T-cell (primary cell): ENCODE results near the gene BLVRB. TPM values are rescaled to one million over a fixed set of nuclear protein-coding genes. Genes with fewer than 3 reads are reported as not detected.

Experiments used
- ATAC-seq, 4 experiments: fragments of 200-7000 bp in 3 of 4; fragments of 150-1000 bp in 1 of 4; cut with Tn5 transposase; replicated peaks in 1 of 4; 1 replicate in 3 of 4; 2 replicates in 1 of 4; pipeline ENCODE4 v1.10.0; 2021; ENCODE audit warnings: moderate library complexity in 3 of 4, mild to moderate bottlenecking in 2 of 4, moderate number of reproducible peaks in 1 of 4
- CTCF ChIA-PET, 2 donors: fragments of 300-600 bp; sonication (Branson Sonifier 250); formaldehyde crosslinking; loops; one replicate each; lab custom pipeline; 2022; ENCODE audit warnings: antibody characterized with exemption in 2 of 2; lab: Charles Lee
- POLR2A ChIA-PET, 2 donors: fragments of 300-600 bp; sonication (Branson Sonifier 250); formaldehyde crosslinking; loops; one replicate each; lab custom pipeline; 2022; ENCODE audit warnings: antibody characterized with exemption in 2 of 2; lab: Charles Lee
- DNase-seq, 35 experiments: peaks; one replicate each; pipeline versions ENCODE4 v3.0.0 to v3.0.0-alpha.2; 2013 to 2023
- H3K27ac ChIP-seq: one replicate; pipeline ENCODE4 v1.5.1; 2013; ENCODE audit warnings: low read length
- H3K27me3 ChIP-seq, 2 experiments: replicated peaks in 1 of 2; 1 replicate in 1 of 2; 2 replicates in 1 of 2; pipeline versions ENCODE4 v1.6.1 to v1.7.0; 2013; ENCODE audit warnings: low read length in 1 of 2, mixed read lengths in 1 of 2; ENCODE audit not compliant: control insufficient read depth in 2 of 2, insufficient read depth in 2 of 2; ENCODE audit errors: extremely low read depth in 1 of 2
- H3K36me3 ChIP-seq, 2 donors: 1 replicate in 1 of 2; 2 replicates in 1 of 2; pipeline versions ENCODE4 v1.6.1 to v1.7.0; 2013; ENCODE audit warnings: low read length in 1 of 2; ENCODE audit not compliant: control insufficient read depth in 2 of 2, insufficient read depth in 1 of 2; ENCODE audit errors: extremely low read depth in 1 of 2
- H3K4me1 ChIP-seq, 2 experiments: 1 replicate in 1 of 2; 2 replicates in 1 of 2; pipeline versions ENCODE4 v1.6.1 to v1.7.0; 2013; ENCODE audit warnings: low read length in 2 of 2, mixed read lengths in 1 of 2; ENCODE audit not compliant: insufficient read depth in 2 of 2, control insufficient read depth in 1 of 2; ENCODE audit errors: extremely low read depth in 1 of 2
- H3K4me3 ChIP-seq, 2 donors: 1 replicate in 1 of 2; 2 replicates in 1 of 2; pipeline versions ENCODE4 v1.5.1 to v1.7.0; 2013; ENCODE audit warnings: mild to moderate bottlenecking in 2 of 2, low read length in 1 of 2, moderate library complexity in 1 of 2; ENCODE audit not compliant: control insufficient read depth in 1 of 2; ENCODE audit errors: extremely low read depth in 1 of 2
- H3K9me3 ChIP-seq: 2 replicates; pipeline ENCODE4 v1.7.0; 2013
- H3K27ac Mint-ChIP-seq, 2 donors: one replicate each; pipeline ENCODE4 v1.8.0; 2020 to 2021; ENCODE audit warnings: mild to moderate bottlenecking in 2 of 2, mixed read lengths in 2 of 2
- H3K27me3 Mint-ChIP-seq, 2 donors: one replicate each; pipeline ENCODE4 v1.8.0; 2021 to 2022; ENCODE audit warnings: mixed read lengths in 2 of 2
- H3K36me3 Mint-ChIP-seq: one replicate; pipeline ENCODE4 v1.8.0; 2021; ENCODE audit warnings: mixed read lengths
- H3K4me1 Mint-ChIP-seq, 3 donors: one replicate each; pipeline ENCODE4 v1.8.0; 2020 to 2022; ENCODE audit warnings: mixed read lengths in 3 of 3, mild to moderate bottlenecking in 1 of 3
- H3K4me3 Mint-ChIP-seq, 3 donors: one replicate each; pipeline ENCODE4 v1.8.0; 2020 to 2022; ENCODE audit warnings: mild to moderate bottlenecking in 3 of 3, mixed read lengths in 3 of 3, moderate library complexity in 3 of 3
- H3K9me3 Mint-ChIP-seq, 3 donors: one replicate each; pipeline ENCODE4 v1.8.0; 2020 to 2022; ENCODE audit warnings: mixed read lengths in 3 of 3
- WGBS: methylation state at CpG from one replicate; pipeline ENCODE4 v1.1.5; 2013; ENCODE audit warnings: missing lambda C conversion rate; ENCODE audit not compliant: insufficient coverage; 5-methylcytosine and 5-hydroxymethylcytosine counted together
- total RNA-seq, 35 experiments: library from RNA in 6 of 35; stranded (reverse) in 6 of 35; fragments of 120-200 nt in 1 of 35; gene quantifications; one replicate each; pipeline versions ENCODE4 v1.2.1 to v1.2.4 and lab custom pipeline; 2013 to 2026

The BLVRB gene
- total RNA-seq, 5 donors from 2014 or later (not counting 1 experiment from before 2014, with no cell fraction given): 6.8 to 20.3 (median 16.4) TPM

DNA sequence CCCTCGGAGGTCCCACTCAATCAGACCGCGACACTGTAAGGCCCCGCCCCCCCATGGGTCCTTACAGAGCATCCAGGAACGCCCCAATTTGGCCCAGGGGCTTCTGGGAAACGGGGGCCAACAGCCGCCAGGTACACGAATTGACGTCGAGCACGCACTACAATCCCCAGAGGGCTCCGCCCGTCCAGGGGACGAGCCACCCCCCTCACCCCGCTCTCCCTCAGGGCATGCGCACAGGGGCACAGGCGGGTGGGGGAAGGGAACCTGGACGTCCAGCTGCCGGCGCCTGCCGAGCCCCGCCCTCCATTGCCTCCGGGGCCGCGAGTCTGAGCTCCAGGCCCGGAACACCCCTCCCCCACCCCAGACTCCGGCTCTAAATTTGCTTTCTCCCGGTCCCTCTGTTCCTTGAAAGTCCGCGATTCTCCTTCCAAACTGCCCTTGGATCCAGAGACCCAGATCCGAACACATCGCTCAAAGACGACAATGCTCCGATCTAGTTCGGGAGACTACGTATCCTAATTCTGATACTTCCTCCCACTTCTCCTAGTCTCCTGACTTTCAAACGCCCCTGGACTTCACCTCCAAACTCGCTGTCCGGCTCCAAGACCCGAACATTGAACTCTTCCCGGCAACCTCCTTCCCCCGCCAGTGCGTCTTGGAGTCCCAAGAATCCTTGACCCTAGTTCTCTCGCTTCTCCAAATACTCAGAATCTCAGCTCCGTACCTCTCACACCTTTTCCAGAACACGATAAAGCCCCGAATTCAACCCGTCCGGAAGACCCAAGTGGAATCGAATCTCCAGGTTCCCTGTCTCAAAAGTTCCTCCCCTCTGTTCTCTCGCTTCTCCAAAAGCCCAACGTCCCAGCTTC is 22.2 kb downstream of the BLVRB start:
- Histone ChIP-seq H3K9me3 (no peaks in the 10 kb centered on the region), H3K4me3 (peak overlapping the region; percentile 91 to 100), H3K4me1 (peaks cover 6 to 18% of the 10 kb centered on the region in 2 experiments), H3K27me3 (no peaks in the 10 kb centered on the region), H3K27ac (peak overlapping the region; percentile 77), H3K36me3 (peaks cover 9 to 21% of the 10 kb centered on the region in 2 donors)
- H3K27me3 Mint-ChIP-seq: no peaks in the 10 kb centered on the region
- ChIA-PET POLR2A (interaction anchor here (0.7 to 1.9 kb wide), 5 partner anchors 17 to 501 kb away, joined by 3 to 10 read pairs (median 6); partner anchors contain the start of genes BLVRB (in 1 of the 2), SERTAD1 (in 1 of the 2) and SPTBN4 (in 1 of the 2)), CTCF (interaction anchor here in 1 of 2 donors (0.5 to 1.9 kb wide), 9 partner anchors 15 to 472 kb away, joined by 3 to 9 read pairs (median 4); partner anchors contain the start of genes BLVRB, PSMC4 and SERTAD1)
- H3K4me1 Mint-ChIP-seq: peaks cover 18 to 21% (median 18%) of the 10 kb centered on the region in 3 donors
- under 1% methylated on average over 44 of the region's 52 CpGs for WGBS
- H3K27ac Mint-ChIP-seq: peak overlapping the region; percentile 97 to 99
- peaks cover 7% of the 10 kb centered on the region for H3K36me3 Mint-ChIP-seq
- no peaks in the 10 kb centered on the region for H3K9me3 Mint-ChIP-seq
- DNase-seq: peak; percentile 96 to 100 (median 99)
- peak overlapping the region; percentile 98 to 100 (median 100) for H3K4me3 Mint-ChIP-seq
- ATAC-seq: peak; percentile 76 to 78 (median 78)

DNA sequence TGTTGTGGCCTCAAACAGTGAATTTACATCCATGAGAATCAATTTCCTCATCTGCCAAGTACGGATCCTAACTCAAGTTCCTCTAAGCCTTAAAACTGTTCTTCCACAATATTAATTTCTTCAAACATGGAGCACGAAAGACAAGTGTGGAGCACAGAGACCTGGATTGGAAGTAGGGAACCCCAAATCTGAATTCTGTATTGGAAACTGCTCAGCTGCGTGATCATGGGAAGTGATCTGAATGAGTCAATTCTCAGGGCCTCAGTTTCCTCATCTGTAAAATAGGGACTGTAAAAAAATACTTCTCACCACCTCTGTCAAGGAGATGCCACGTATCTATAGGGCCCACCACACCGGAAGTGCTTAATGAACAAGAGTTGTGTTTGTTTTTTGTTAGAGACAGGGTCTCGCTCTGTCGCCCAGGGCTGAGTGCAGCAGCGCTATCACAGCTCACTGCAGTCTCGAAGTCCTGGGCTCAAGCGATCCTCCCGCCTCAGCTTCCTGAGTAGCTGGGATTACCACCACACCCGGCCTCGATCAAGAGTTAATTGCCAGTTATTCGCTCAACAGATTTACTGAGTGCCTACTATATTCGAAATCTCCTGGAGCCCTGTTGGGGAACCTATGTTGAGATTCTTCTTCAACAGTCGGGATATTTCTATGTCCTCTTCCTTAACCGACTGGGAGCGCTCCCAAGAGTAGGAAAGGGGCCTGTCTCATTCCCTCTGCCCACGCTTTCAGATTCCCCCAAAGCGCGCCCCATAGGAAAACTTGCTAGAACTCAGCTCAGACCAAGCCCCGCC is 23.0 kb downstream of the BLVRB start:
- no peak for ATAC-seq
- H3K9me3 Mint-ChIP-seq: no peaks in the 10 kb centered on the region
- peak overlapping the region; percentile 91 to 100 for H3K4me3 ChIP-seq
- CTCF ChIA-PET: interaction anchor here in 1 of 2 donors (0.5 to 1.5 kb wide), 8 partner anchors 15 to 472 kb away, joined by 3 to 9 read pairs (median 4); partner anchors contain the start of genes BLVRB, PSMC4 and SERTAD1
- peaks cover 5 to 21% of the 10 kb centered on the region in 2 donors for H3K36me3 ChIP-seq
- no peaks in the 10 kb centered on the region for H3K9me3 ChIP-seq
- H3K27me3 ChIP-seq: no peaks in the 10 kb centered on the region
- peak overlapping the region; percentile 39 for H3K27ac ChIP-seq
- peak in 1 of 35 experiments; percentile 35 for DNase-seq
- H3K27ac Mint-ChIP-seq: peak overlapping the region; percentile 97 to 99
- peaks cover 18 to 21% (median 18%) of the 10 kb centered on the region in 3 donors for H3K4me1 Mint-ChIP-seq
- POLR2A ChIA-PET: interaction anchor here in 1 of 2 donors (0.9 to 1.9 kb wide), 4 partner anchors 16 to 501 kb away, joined by 3 to 10 read pairs (median 6); partner anchors contain the start of genes BLVRB, SERTAD1 and SPTBN4
- WGBS: 16% methylated on average over 12 of the region's 22 CpGs
- H3K27me3 Mint-ChIP-seq: no peaks in the 10 kb centered on the region
- H3K36me3 Mint-ChIP-seq: peaks cover 7% of the 10 kb centered on the region
- peak overlapping the region; percentile 98 to 100 (median 100) for H3K4me3 Mint-ChIP-seq
- peaks cover 6 to 18% of the 10 kb centered on the region in 2 experiments for H3K4me1 ChIP-seq

DNA sequence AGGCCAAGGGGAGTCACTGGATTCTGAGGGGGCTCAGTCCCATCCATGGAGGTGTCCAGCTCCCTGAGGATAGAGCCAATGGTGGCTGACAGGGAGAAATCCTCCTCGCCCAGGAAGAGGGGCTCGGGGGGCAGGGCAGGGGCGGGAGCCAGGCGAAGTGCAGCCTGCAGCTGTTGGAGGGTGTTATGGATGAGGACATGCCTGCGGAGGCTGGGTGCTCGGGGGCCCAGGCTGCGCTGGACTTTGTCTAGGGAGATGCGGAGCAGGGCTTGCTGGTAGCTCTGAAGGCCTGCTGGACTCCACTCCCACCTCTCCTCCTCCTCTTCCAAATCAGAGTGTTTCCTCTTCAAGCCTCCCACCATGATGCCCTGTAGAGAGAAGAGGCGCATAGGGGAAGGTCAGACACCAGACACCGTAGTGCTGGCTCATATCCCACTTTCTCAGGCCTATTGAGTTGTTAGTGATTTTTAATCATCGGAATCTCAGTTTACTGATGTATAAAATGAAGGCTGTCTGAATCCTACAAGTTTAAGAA is 23.8 kb downstream of the BLVRB start:
- 96% methylated on average over 4 of the region's 11 CpGs for WGBS
- Histone ChIP-seq H3K9me3 (no peaks in the 10 kb centered on the region), H3K36me3 (peaks cover 5 to 21% of the 10 kb centered on the region in 2 donors), H3K27me3 (no peaks in the 10 kb centered on the region), H3K4me1 (peaks cover 6 to 18% of the 10 kb centered on the region in 2 experiments), H3K4me3 (no peak overlapping the region), H3K27ac (no peak overlapping the region)
- no peaks in the 10 kb centered on the region for H3K9me3 Mint-ChIP-seq
- CTCF ChIA-PET: interaction anchor here in 1 of 2 donors (0.6 to 1.9 kb wide), 3 partner anchors 11 to 22 kb away, joined by 3 to 12 read pairs (median 4); no protein-coding TSS in a partner anchor
- H3K4me1 Mint-ChIP-seq: peaks cover 18 to 21% (median 18%) of the 10 kb centered on the region in 3 donors
- ATAC-seq (no peak), DNase-seq (no peak)
- POLR2A ChIA-PET: no interaction called here
- no peaks in the 10 kb centered on the region for H3K27me3 Mint-ChIP-seq
- H3K27ac Mint-ChIP-seq: peak overlapping the region in 1 of 2 donors; percentile 99
- H3K36me3 Mint-ChIP-seq: peaks cover 7% of the 10 kb centered on the region
- H3K4me3 Mint-ChIP-seq: peak overlapping the region; percentile 98 to 100 (median 100)

DNA sequence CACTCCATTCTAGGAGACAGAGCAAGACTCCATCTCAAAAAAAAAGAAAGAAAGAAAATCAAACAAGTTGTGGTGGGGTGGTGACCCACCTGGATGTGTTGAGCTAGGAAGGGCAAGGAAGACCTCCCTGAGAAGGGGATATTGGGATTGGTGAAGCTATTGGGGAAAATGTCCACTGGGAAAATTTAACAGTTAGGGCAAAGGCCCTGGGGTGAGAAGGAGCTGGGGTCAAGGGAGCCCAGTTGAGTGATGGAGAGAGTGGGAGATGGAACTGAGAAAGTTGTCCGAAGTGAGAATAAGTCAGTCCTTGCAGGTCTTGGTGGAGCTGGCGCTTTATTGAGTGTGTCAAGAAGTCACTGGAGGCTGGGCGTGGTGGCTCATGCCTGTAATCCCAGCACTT is 27.3 kb downstream of the BLVRB start:
- H3K4me1 Mint-ChIP-seq: peaks cover 19 to 30% (median 21%) of the 10 kb centered on the region in 3 donors
- H3K4me1 ChIP-seq: peaks cover 9 to 23% of the 10 kb centered on the region in 2 experiments
- H3K27ac Mint-ChIP-seq: no peak overlapping the region
- ATAC-seq (no peak), DNase-seq (no peak)
- POLR2A ChIA-PET: no interaction called here
- H3K27me3 ChIP-seq: peaks cover 0 to under 1% of the 10 kb centered on the region in 2 experiments
- CTCF ChIA-PET: interaction anchor here in 1 of 2 donors (0.7 kb wide), 1 partner anchor 97 kb away, joined by 4 read pairs; no protein-coding TSS in a partner anchor
- peaks cover 7% of the 10 kb centered on the region for H3K36me3 Mint-ChIP-seq
- H3K36me3 ChIP-seq: peaks cover 5 to 21% of the 10 kb centered on the region in 2 donors
- H3K9me3 Mint-ChIP-seq: no peaks in the 10 kb centered on the region
- WGBS: 100% methylated on average over 1 of the region's 3 CpGs
- H3K4me3 Mint-ChIP-seq: no peak overlapping the region
- H3K4me3 ChIP-seq: no peak overlapping the region
- no peaks in the 10 kb centered on the region for H3K9me3 ChIP-seq
- no peak overlapping the region for H3K27ac ChIP-seq
- H3K27me3 Mint-ChIP-seq: no peaks in the 10 kb centered on the region

DNA sequence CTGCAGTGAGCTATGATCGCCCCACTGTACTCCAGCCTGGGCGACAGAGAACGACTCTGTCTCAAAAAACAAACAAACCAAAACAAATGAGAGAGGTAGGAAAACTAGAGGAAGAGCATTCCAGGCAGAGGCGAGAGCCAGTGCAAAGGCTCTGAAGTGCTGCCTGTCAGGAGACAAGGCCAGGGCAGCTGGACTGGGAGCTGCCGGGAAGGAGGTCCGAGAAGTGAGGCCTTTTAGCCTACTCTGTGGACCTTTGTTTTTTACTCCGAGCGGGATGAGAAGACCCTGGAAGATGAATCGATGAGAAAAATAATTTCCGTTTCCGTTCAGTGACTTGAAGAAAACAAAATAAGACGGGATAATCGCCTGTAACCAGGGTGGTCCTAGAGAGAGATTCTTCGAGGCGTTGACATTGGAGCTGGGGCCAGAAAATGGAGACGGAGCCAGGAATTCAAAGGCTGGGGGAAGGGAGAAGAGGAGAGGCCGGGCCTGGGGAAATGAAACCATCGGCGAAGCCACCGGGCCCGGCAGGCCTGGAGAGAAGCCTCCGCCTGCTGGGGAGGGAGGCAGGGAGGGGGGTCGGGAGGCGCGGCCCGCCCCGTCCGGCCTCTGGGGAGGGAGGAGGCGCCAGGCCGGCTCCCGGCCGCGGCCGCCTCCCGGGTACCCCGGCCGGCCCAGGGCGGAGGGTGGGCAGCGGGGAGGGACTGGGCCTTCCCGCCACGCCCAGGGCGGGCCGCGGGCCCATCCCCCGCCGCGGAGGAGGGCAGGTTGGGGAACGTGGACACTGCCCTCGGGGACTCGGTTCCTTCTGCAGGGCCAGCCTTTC is 31.9 kb downstream of the BLVRB start:
- peaks cover 3 to 13% of the 10 kb centered on the region in 2 experiments for H3K4me1 ChIP-seq
- ATAC-seq (peak; percentile 84 to 94 (median 89)), DNase-seq (peak in 32 of 35 experiments; percentile 22 to 63 (median 43))
- WGBS: 7% methylated on average over 47 of the region's 50 CpGs
- H3K4me1 Mint-ChIP-seq: peaks cover 7 to 21% (median 15%) of the 10 kb centered on the region in 3 donors
- H3K4me3 ChIP-seq: peak overlapping the region; percentile 50 to 52
- no peaks in the 10 kb centered on the region for H3K9me3 Mint-ChIP-seq
- peak overlapping the region; percentile 77 for H3K27ac ChIP-seq
- peak overlapping the region; percentile 87 to 95 (median 89) for H3K4me3 Mint-ChIP-seq
- peaks cover 0 to 4% of the 10 kb centered on the region in 2 experiments for H3K27me3 ChIP-seq
- no peaks in the 10 kb centered on the region for H3K36me3 Mint-ChIP-seq
- CTCF ChIA-PET: no interaction called here
- no peaks in the 10 kb centered on the region for H3K27me3 Mint-ChIP-seq
- no peaks in the 10 kb centered on the region for H3K9me3 ChIP-seq
- POLR2A ChIA-PET: interaction anchor here in 1 of 2 donors (0.7 kb wide), 1 partner anchor 990 kb away, joined by 4 read pairs; no protein-coding TSS in a partner anchor
- H3K27ac Mint-ChIP-seq: peak overlapping the region; percentile 97 to 99
- no peaks in the 10 kb centered on the region for H3K36me3 ChIP-seq
